Activated CD4-positive, alpha-beta T cell treated with anti-CD3 and anti-CD28 coated beads, Interleukin-2, amount 50 U/mL, for 16 hours (primary cell): ENCODE results near the gene USP43.

Experiments used
- DNase-seq: peaks from one replicate; pipeline ENCODE4 v3.0.0-alpha.2; 2020

Gene USP43

DNA sequence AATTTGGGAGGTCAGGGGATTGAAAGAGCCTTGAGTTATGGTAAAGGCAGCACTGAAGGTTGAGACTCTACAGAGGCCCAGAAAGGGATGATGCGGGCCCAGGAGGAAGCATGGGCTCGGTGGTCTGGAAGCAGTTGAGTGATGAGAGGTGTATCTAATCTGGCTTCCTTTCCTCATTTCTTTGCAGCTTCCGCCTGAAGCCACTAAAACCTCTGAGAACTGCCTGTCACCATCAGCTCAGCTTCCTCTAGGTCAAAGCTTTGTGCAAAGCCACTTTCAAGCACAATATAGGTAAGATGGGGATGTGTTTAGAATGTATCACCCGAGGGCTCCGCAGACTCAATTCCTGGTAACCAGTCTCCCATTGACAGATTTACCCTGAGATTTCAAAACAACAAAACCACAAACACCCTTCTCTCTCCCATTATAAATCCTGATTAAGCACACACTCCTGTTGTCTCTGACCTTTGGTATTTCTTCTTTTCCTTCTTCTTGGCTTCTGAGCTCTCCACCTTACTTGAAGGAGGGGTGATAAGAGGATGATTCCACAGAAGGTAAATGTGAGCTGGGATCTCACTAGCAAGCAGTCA lies 21.2 kb downstream of the USP43 start:
- peak; percentile 43 for DNase-seq

DNA sequence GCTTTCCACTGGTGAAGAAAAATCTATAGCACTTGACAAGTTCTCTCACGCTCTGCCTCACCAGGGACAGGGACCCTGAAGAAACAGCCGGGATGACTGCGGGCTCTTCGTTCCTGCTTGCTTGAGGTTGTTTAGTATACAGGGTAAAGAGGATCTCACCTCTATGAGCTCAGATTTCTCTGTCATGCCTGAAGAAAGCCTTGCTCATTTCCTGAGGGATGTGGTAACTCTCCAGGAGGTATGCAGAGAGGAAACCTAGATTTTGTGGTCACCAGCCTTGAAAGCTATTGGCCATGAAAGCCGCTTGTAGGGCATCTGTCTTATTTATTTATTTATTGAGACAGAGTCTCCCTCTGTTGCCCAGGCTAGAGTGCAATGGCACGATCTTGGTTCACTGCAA lies 23.2 kb downstream of the USP43 start:
- DNase-seq = peak; percentile 17

DNA sequence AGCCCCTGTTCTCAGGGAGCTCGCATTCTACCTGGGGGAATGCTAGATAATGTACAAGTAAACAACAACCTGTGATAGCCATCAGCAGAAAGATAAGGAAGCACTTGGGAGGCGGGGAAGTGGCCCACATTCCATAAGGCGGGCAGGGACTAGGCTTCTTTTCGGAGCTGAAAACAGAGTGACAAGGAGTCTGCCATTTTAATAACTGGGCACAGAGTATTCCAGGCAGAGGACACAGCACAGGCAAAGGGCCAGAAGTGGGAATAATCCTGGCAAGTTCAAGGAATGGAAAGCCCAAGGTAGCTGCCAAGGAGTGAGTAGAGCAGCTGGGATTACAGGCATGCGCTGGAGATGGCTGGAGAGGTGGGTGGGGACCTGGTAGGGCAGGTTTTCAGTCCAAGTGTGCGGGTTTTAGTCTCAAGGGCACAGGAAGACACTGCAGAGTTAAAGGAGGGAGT lies 24.3 kb downstream of the USP43 start:
- no peak for DNase-seq

DNA sequence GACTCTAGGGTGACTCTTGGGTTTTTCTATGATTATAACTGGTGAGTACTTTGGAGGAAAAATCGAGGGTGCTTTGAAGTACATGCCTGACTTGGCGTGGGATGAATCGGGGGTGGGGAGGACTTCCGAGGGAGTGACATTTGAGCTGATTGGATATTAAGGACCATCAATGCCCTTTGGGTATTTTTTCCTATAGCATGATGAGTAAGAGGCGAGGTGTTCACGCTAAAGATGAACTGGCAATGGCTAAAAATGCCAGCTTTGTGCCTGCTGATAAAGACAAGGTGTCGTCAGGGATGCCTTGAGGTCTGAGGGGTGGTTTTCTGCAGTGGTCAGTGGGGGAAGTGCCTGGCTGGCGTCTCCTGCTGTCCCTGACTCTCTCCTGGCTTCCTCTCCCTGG lies 25.3 kb downstream of the USP43 start:
- DNase-seq = no peak

DNA sequence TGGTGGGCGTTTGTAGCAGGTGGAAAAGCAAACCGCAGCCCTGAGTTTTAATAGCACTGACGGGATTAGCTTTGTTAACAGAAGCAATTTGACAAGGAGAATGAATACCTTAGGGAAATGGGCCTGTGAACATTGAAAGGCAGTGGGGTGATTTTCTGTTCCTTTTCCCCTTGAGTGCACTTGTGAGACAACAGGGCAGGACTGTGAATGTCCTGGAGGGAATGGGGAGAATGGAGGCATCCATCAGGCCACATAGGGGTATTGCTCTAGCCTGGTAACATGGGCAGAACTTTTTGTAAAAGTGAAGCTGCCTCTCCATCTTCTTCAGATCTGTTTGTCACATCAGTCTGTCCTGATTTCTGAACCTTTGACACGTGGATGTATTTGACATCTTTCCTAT lies 26.2 kb downstream of the USP43 start:
- no peak for DNase-seq

DNA sequence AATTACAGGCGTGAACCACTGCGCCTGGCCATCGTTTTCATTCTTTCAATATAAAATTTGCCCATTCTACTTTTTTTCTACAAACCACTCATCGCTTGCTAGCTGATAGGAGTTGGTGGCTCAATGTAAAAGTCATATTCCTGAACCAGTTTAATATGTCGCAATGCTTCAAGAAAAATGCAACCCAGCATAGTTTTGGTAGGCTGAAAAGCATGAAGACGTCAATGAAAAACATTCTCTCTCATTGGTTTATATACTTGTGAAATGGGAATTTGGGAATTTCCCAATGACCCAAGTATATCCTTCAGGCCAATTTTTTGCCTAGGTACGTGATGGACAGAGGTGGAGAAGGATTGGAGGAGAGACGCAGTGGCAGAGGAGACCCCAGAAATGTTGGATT lies 26.9 kb downstream of the USP43 start:
- no peak for DNase-seq

DNA sequence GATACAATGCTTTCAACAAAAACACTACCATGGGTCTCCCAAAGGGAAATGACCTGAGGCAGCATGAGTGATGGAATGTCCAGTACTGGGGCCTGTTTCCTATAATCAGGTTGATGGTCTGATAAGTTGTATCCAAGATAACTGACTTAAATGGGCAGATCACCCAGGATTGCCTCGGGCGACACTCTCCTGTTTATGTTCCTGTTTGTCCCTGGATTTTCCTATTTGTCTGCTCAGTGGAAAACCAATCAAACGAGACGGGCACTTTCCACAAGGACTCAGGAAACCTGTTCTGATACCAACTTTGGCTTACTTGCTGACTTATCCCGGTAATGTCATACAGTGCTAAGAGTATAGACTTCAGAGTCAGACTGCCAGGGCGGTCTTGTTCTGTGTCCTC lies 27.4 kb downstream of the USP43 start:
- DNase-seq = no peak

DNA sequence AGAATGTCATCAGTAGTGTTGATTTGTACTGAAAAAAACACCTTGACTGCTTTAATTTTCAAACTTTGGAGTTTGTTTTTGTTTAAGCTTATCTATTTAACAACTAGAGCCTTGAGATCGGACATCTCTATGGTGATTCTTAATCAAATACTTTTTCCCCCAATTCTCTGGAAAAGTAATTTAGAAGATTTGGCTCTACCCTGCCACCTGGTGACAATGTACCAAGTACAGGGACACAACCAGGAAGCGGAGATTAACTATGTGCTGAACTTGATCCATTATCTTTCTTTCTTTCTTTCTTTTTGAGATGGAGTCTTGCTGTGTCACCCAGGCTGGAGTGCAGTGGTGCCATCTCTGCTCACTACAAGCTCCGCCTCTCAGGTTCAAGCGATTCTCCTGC lies 30.8 kb downstream of the USP43 start:
- DNase-seq = no peak

DNA sequence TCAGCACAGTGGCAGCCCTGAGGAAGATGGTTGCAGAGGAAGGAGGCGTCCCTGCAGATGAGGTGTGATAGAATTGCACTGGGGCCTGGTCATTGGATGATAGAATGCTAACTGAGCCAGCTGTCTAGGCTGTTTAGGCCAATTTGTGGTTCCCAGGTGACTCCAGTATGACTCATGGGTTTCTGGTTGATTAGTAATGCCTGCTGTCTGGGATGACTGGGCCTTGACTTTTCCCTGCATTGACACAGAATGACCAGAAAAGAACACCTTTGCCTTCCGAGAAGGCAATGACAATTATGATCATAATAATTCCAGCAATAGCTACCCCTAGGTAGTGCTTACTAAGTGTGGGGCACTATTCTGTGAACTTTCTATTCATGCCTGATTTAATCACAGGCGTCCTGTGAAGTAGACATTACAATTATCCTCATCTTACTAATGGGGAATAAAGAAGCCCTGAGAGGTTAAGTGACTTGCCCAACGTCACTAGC lies 31.5 kb downstream of the USP43 start:
- peak; percentile 76 for DNase-seq

DNA sequence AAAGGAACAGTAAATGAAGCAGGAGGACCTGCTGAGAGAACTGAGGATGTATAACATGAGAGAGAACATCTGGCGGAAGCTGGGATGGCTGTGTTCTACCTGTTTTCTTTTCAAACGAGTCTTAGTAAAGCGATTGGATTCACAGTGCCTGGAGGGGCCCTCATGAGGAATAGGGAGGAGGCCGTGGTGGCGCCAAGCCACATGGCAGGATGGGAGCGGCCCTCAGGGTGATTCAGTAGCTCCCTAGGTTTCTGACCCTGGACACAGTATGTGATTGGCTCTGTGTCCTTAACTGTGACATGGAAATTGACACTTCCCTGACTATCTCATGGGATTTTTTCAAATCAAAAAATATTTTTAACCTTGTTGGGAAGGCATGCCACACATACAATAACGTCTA lies 32.1 kb downstream of the USP43 start:
- no peak for DNase-seq

DNA sequence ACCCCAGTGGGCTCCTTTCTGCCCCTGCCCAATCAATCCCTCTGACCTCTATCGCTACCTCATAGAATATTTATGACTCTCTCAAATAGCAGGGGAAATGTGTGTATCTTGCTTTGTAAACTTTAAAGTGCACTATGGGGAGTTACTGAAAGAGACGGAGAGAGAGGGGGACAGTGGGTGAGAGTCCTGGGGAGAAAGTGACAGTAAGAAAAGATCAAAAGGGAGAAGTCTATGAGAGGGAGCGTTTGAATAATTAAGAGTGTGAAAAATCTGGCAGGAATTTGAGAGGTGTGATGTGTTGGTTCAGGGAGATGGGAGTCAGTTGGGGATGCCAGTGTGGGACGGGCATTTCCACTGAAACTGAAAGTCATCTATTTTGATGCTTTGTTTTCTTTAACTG lies 32.6 kb downstream of the USP43 start:
- DNase-seq = no peak

DNA sequence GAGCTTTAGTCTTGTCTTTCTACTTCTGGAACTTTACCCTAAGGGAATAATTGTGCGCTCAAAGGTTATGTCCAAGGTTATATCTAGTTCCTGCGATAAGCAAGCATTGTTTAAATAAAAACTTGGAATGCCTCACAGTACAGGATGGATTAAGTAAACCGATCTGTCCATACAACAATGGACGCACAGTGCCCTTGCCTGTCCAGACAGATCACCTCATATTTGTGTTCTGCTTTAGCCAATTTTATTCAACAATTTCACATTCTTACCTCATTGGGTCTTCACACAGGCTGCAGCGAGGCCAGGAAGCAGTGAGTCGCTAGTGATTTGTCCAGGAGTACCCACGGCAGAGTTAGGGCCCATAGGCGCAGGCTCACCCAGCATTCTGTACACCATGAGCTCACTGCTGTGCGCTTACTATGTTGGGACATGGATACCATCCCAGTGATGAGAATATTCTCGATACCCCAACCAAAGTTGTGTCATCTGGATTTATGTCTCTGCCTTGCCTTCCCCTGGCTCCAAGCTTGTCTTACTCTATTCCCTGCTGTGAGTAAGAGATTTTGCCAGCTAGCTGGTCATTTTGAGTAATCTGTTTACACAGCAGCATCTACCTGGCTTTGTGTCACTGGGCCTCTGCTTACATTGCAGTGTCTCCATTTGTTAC lies 39.8 kb downstream of the USP43 start:
- DNase-seq = no peak

DNA sequence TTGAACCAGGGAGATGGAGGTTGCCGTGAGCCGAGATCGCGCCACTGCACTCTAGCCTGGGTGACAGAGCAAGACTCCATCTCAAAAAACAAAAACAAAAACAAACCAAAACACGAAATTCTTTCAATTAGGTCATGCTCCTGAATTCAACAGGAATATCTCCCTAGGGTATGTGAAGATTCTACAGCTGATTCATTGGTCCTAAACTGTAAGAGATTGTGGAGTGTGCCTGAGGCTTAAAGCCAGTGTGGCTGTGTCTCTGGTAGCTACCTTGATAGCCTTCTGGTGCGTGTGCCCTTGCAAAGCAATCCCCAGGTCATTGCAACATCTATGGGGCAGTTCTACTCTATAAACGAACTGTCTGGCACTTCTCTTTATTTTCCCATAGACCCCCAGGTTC lies 48.4 kb downstream of the USP43 start:
- no peak for DNase-seq

DNA sequence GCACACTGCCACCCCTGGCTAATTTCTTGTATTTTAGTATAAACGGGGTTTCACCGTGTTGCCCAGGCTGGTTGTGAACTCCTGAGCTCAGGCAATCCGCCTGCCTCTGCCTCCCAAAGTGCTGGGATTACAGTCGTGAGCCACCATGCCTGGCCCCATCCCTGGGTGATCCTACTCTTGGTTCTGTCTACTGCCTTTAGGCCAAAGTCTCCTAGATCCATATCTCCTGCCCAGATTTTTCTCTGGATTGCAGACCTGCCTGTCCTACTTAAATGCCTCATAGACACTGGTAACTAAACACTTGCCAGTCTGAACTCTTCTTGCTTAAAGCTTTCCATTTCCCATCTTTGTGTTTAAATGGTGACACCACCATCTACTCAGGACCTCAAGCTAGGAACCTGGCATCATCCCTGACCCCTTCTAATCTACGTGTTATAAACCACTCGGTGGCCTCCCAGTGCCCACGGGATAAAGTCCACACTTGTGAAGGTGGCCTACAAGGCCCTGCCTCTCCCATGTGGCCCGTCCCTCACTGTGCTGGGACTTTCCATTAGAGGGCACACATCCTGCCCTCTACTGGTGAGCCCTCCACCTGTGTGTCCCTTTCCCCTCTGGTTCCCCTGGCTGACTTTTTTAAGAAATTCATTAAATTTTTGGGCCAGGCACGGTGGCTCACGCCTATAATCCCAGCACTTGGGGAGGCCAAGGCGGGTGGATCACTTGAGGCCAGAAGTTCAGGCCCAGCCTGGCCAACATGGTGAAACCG lies 51.1 kb downstream of the USP43 start:
- no peak for DNase-seq

DNA sequence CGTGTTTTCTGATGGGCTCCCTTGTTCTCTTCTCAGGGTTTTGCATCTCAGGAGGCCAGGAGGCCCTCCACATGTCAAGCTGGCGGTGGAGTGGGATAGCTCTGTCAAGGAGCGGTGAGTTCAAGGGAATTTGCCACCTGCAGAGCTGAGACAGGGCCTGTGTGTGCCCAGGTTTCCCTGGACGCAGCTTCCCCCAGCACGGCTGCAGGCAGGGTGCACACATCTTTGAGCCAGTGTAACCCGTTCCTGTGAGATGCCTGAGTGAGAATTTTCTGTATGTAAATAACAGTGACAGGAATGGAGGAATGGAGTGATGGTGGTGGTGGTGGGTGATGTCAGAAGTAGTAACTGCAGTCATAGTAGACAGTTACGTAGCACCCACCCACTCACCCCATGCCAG lies 54.8 kb downstream of the USP43 start:
- no peak for DNase-seq

DNA sequence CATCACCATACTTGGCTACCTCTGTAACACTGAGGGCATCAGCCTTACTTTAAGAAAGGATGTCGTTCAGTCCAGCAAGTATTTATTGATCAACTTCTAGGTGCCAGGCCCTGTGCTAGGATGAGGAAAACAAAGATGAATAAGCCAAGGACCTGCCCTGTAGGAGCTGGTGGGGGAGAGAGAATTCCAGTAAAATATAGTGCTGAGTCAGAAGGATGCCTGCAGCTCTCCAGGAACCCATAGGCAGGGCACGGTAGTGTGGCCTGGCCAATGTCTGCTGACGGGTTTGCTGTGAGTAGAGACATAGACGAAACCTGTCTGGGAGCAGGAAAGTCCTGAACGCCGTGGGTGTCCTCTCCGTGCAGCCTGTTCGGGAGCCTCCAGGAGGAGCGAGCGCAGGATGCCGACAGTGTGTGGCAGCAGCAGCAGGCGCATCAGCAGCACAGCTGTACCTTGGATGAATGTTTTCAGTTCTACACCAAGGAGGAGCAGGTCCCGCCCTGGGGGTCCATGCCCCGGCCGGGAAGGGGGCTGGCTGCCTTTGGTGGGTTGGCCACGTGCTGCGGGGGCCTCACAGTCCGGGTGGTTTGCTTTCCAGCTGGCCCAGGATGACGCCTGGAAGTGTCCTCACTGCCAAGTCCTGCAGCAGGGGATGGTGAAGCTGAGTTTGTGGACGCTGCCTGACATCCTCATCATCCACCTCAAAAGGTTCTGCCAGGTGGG lies 55.6 kb downstream of the USP43 start:
- DNase-seq = no peak

DNA sequence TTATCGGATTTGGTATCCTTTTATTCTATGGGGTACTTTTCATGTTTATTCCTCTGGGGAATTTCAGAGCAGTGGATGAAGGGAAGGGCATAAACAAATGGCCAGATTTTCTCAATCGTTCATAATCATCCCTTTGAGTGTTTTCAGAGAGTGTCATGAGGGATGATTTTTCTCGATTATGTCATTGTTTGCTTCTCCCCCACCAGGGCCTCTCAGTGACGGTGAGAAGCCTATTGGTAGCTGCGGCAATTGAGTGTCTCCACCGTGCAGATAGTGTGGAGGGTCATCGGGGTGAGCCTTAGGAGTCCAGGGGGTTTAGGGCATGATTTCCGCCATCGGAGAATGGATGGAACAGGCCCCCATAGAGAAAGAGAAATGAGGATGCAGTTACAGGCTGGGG lies 57.2 kb downstream of the USP43 start:
- DNase-seq = no peak

DNA sequence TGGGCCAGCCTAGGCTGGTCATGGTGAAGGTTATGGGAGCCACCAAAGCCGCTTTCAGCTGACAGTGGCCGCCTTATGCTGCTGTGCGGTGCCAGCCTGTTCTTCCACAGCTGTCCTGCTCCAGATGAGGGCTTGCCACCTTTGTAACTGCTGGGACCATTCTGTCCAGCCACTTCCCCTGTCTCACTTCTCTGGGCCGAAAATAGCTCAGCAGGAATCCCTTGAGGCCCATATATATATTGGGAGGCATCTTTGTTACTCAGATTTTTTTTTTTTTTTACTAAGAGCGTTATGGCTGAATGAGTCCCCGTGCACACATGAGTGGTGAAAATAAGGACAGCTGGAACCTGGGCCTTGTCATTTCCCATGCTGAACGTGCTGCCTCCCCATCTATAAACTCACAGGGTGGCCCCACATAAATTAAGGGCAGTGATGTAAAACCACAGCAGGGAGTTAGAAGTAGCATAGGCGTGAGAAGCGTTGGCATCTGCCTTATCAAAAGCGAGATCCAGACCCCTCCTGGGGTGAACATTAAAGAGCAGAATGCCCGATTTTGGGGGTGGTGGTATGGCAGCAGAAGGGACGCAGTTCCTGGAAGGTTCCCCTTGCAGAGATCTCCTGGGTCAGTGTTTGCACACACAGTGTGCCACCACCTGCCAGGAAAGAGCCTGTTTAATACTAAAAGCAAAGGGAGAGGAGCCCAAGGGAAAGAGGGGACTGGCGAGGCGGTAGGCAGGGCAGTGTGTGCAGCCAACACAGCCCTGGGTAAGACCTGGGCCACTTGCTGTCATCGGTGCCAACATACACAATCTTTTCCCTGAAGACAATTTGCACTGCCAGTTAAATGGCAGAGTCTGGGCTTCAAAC lies 57.8 kb downstream of the USP43 start:
- no peak for DNase-seq

DNA sequence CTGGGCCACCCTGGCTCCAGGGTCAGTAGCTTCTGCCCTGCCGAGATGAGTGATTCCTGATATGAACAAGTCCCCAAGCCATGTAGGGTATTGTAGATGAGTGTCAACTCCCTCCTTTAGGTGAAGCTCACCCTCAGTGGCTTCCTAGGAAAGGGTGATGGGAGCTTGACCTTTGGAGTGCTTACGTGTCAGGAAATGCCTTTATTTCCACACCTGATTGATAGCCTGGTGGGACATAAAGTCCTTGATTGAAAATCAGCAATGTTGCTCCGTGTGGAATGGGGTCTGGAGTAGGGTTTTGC lies 58.4 kb downstream of the USP43 start:
- no peak for DNase-seq

DNA sequence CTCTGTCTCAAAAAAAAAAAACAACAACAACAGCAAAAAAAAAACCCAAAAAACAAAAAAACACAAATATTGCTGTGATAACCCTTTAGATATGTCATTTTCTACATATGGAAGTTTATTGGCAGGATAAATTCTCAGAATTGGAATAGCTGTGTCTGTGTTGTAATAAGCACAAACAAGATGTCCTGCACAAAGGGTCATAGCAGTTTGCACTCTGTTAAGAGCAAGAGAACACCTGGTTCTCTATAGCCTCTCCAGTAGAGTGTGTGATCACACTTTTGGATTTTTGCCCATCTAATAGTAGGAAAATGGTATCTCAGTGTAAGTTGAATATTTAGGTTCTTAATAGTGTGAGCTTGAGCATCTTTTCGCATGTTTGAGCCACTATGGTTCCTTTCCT lies 60.4 kb downstream of the USP43 start:
- DNase-seq = no peak

DNA sequence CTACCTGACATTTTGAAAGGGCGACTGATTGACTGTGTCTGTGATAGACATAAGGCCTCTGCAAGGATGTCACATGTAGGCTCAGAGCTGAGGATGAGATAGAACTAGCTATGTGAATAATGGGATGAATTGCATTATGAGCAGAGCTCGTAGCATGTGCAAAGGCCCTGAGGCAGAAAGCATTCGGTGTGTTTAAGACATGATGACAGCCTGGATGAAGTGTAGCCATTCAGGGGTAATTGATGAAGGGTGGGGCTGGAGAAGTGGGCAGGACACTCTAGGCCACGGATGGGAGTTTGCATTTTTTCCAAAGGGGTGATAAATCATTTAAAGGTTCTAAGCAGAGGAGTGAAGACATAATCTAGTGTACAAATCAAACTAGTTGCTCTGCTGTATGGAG lies 62.6 kb downstream of the USP43 start:
- no peak for DNase-seq

DNA sequence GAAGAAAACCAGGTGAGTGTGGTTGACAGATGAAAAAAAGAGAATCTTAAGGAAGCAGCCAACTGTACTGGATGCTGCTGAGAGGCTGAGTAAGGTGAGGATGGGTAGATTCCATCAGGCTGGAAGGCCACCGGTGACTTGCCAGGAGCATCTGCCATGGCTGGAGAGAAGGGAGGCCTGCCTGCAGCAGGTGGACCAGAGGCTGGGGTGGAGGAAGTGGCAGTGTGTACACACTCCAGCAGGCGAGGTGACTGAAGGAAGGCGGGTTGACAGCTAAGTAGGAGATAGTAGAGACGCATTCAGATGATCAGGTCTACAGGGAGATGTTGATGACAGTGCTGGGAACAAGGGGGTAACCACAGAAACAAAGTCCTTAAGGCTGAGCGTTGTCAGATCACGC lies 69.5 kb downstream of the USP43 start:
- no peak for DNase-seq

DNA sequence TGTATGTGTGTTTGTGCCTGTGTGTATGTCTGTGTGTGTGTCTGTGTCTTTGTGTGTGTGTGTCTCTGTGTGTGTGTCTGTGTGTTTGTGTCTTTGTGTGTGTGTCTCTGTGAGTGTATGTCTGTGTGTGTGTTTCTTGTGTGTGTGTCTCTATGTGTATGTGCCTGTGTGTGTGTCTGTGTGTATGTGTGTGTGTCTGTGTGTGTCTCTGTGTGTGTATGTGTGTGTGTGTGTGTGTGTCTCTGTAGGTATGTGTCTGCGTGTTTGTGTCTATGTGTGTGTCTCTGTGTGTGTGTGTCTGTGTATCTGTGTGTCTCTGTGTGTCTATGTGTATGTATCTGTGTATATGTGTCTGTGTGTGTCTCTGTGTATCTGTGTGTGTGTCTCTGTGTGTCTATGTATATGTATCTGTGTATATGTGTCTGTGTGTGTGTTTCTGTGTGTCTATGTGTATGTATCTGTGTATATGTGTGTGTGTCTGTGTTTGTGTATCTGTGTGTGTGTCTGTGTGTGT lies 70.2 kb downstream of the USP43 start:
- no peak for DNase-seq
